NK-92 treated with Interleukin-12 subunit alpha and Interleukin-12 subunit beta, amount 100 ng/mL, for 24 hours (cell line): ENCODE data around the gene SNX8.

ENCODE experiments used
- DNase-seq: peaks from one replicate; lab custom pipeline; 2025; lab: John Stamatoyannopoulos, UW

SNX8 gene

GRCh38 chr7:2261611-2262010 is 52.6 kb downstream of the SNX8 start:
- no peak for DNase-seq

DNA sequence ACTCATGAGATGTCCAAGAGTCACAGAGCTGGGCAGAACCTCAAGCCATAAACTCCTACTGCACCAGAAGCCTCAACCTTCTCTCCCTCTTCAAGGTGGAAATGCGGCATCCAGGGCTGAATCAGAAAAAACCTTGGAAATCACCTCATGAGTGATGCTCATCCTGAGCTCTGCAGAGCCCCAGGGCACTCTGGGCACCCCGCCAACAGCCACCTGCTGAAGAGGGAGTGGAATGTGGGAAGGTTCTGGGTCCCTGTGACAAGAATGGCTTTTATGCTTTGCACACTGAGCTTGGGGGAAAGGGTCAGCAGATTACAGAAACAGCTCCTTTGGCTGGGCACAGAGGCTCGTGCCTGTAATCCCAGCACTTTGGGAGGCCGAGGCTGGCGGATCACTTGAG is 53.4 kb downstream of the SNX8 start:
- DNase-seq, result no peak

GRCh38 chr7:2259480-2259879 is 54.8 kb downstream of the SNX8 start:
- DNase-seq, result no peak

- DNase-seq, result no peak
Measured at GRCh38 chr7:2258661-2259365, 55.4 kb downstream of the SNX8 start.

DNA sequence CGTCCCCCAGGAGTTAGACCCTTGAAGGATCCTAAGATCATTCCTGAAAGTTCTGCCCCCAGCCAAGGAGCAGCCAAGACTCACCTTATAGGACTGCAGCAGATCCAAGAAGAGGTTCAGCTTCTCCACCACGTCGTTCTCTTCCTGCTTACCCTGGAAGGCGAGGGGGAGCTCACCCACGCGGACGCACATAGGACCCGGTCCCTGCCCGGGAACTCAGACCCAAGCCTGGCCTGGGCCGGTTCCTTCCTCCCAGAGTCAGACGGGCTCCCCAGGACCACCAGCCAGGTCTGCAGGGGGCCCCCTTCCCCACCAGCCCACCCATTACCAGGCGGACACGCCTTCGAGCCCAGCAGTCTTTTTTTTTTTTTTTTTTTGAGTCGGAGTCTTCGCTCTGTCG is 56.6 kb downstream of the SNX8 start:
- no peak for DNase-seq

DNA sequence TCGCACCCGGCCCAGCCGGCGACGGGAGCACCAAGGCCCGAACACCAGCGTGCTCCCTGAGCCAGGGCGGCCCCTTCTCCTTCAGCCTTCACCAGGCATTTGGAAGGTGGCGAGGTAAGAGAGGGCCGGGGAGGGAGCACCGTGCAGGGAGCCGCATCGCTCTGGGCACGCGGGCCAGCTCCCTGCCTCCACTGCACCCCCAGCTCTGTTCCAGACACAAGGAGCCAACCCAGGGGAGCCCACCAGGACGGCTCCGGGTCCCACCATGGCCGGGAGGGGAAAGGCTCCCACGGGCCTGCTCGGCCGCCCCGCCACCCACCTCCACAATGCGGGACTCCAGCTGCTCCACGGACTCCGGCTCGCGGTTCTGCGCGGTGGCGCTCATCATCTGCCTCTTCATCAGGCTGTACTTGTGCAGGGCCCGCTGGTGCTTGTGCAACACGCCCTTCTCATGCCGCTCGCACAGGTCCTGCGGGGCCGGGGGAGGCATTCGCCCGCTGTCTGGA is 57.1 kb downstream of the SNX8 start:
- no peak for DNase-seq

DNA sequence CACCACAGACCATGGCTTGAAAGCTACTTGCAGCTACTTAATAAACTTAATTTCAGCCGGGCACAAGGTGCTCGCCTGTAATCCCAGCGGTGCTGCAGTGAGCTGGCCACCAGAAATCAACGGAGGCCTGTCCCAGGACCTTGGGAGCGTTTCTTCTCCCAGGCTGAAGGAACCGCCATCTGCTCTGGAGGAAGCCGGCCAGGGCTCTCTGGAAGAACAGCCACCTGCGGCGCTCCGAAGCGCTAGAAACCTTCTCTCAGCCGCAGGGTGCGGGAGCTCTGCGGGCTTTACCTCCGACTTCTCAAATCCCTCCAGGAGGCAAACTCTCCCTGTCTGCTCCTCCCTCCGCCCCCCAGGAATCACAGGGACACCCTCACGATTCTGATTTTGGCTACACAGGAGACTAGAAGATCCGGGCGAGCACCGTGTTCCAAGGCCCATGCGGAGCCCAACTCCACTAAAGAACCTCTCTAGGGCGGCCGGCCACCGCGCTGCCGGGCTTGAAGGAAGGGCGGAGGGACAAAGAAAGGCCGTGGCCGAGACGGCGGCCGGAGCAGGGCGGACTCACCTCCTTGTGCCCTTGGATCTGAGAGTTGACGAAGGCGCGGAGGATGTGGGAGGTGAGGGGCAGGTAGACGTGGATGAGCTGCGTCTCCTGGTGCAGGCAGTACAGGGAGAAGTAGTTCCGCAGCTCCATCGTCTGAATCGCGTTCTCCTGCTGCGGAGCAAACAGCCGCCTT is 57.8 kb downstream of the SNX8 start:
- no peak for DNase-seq

DNA sequence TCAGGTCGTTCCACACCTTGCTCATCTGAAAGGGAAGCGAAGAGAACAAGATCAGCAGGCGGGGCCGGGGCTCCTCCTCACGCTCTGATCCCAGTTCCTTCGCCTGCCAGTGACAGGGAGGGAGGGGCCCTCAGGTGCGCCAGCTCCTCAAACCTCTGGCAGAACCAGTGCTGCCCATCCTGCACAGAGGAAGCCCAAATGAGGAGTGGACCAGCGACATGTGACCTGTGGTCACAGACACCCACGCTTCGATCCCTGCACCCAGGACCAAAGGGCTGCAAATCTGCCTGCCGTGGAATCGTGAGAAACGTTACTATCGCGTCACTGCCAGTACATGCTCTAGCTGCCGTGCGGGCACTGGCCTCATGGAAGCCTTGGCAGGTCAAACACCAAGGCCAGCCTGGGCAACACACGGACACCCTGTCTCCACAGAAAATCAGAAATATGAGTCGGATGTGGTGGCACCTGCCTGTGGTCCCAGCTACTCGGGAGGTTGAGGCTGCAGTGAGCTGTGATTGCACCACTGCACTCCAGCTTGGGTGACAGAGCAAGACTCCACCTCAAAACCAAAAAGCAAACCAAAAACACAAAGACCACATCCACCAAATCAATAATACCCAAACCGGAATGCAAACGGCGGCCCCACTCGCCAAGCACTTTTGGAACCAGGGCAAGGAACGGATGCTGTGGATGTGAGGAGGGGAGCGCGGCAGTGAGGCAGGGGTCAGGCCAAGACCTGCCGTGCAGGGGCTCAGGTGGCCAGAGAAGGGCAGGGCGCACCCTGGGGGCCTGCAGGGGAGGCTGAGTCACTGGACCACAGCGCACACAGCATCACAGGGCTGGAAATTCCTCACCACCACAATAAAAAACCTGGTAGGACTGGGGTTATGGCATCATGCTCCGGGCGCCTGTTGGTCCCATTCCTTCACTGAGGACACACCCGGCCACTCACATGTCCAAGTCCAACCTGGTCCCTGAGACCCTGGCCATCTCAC is 58.8 kb downstream of the SNX8 start:
- no peak for DNase-seq

GRCh38 chr7:2254429-2255144 is 59.7 kb downstream of the SNX8 start:
- no peak for DNase-seq

DNA sequence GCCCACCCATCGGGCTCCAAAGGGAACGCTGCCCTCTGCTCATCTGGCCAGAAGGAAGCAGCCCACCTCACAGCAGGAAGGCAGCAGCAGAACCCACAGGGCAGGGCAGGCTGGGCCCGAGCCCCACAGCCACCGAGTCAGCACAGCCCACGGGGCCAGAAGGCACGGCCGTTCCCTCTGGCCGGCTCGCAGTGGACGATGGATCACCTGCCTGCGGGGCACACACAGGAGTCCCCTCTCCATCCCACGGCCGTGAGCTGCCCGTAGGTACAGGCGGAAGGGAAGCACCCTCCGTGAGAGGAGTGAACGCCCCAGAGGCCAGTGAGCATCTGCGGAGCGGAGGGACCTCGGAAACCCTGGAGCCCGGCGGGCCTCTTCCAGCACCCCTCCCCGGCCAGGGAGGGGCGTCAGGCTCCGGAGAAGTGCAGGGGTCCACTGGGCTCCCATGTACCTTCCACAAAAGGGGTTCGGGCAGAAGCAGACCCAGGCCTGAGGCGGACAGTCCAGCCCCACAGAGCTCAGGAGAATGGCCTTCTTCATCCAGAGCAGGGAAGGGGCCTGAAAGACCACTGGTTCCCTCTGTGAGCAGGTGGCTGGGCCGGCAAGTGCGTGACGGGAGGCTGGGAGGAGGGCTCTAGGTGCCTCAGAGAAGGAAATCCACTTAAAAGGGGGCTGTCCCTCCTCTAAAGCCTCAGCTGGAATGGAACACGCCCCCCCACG is 60.6 kb downstream of the SNX8 start:
- DNase-seq, result no peak

GRCh38 chr7:2253021-2253420 is 61.2 kb downstream of the SNX8 start:
- DNase-seq, result no peak

DNA sequence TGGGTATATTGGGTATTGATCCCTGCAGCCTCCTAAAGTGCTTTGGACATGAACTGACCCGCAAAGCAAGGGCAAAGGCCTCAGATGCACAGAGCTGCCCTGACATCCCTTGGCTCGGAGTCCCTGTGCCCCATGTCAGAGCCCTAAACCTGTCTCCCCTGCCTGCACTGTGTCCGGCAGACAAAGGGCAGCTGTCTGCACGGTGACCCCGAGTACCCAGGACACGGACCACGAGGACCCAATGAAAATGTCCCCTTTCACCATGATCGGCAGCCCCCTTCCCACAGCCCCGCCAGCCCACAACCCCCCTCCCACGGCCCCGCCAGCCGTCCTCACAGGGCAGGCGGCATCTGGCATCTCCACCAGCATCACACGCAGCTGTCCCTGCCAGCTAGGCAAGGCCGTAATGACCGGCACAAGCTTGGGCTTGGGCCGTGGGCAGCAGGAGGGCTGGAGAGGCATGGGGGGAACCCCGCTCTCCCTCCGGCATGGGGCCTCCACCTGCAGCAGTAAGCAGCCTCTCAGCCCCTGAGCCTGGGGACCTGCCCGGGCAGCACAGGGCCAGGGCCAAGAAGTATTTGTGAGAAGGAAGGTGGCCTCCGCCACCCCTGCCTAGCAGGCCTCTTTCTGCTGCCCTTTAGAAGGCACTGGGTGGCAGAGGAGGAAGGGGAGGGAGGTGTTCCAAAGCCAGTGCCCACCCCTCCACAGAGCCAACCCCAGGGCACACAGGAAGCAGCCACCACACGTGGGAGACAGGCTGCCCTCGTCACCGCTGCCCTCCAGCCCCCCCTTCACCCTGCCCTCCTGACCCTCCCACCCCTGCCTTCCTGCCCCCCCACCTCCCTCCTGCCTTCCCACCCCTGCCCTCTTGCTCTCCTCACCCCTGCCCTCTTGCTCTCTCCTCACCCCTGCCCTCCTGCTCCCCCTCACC is 62.1 kb downstream of the SNX8 start:
- DNase-seq, result no peak

DNA sequence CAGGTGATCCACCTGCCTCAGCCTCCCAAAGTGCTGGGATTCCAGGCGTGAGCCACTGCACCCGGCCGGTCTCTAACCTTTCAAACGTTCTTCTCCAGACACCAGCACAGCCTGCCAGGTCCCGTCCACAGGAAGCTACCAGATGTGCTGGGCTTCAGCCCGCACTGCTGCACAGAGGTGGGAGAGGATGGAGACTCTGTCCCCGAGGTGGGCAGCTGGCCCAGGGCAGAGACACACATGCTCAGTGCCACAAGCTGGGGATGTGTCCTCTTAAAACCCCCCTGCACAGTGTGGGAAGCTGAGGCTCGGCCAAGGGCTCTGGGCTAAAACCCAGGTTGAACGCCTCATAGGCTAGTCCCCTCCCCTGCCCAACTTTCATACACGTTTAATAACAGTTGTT is 62.9 kb downstream of the SNX8 start:
- no peak for DNase-seq

- no peak for DNase-seq
Measured at GRCh38 chr7:2249744-2250323, 64.4 kb downstream of the SNX8 start.

GRCh38 chr7:2248984-2249694 is 65.1 kb downstream of the SNX8 start:
- DNase-seq, result no peak

DNA sequence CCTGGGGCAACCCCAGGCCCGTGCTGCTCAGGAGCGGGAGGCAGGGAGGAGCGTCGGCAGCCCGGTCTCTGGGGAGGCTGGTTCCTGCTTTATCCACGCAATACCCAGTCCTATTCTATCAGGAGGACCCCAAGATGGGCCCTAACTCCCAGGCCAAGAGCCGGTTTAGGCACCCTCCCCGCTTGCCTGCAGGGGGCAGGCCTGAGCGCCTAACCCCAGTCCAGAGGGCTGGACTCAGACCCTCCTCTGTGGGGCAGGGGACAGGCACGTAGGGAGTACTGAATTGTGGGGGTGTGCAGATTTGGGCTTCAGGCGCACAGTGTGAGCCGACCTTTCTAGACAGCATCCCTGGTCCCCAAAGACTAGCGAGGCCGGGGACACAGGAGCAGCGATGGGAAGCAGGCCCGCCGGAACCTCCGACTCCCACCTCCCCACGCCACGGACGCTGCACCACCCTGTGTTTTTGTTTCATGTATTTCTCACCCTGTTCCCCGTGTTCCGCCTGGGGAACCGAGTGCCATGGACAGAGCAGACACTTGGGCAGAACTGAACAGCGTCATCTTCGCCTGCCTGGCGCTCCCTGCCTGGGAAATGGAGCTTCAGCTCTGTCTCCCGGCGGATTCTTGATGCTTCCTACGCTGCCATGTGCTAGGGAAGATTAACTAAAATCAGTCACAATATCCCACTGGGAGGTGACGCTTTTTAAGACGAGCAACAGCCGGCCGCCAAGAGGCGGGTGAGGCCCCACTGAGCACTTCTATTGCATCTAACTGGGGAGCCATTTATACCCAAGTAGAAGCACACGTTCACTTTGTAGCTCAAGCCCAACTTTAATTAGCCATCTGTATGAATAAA is 66.9 kb downstream of the SNX8 start:
- DNase-seq, result no peak

- no peak for DNase-seq
Measured at GRCh38 chr7:2245883-2246675, 68.2 kb downstream of the SNX8 start.
